Stimulated activated effector memory CD8-positive, alpha-beta T cell treated with anti-CD3 and anti-CD28 coated beads, Interleukin-12 subunit alpha, Interleukin-12 subunit beta, amount 100 ng/mL, for 72 hours (primary cell): ENCODE data around the gene ZNF341.
A peak's percentile ranks its signal among the peaks of the same experiment; 100 is the strongest.

Experiments
- ATAC-seq: fragments of 150-1000 bp; cut with Tn5 transposase; 2 replicates; pipeline ENCODE4 v1.10.0; 2021
- DNase-seq, 2 donors: peaks; one replicate each; pipeline ENCODE4 v3.0.0; 2021 to 2022; ENCODE audit warnings: low spot score in 2 of 2
- H3K27ac Mint-ChIP-seq: one replicate; pipeline ENCODE4 v1.8.0; 2022; ENCODE audit warnings: mild to moderate bottlenecking, mixed read lengths
- H3K36me3 Mint-ChIP-seq: one replicate; pipeline ENCODE4 v1.8.0; 2022; ENCODE audit warnings: mild to moderate bottlenecking, mixed read lengths
- H3K4me1 Mint-ChIP-seq: one replicate; pipeline ENCODE4 v1.8.0; 2022; ENCODE audit warnings: mixed read lengths
- H3K4me3 Mint-ChIP-seq: one replicate; pipeline ENCODE4 v1.8.0; 2022; ENCODE audit warnings: mild to moderate bottlenecking, mixed read lengths
- H3K9me3 Mint-ChIP-seq: one replicate; pipeline ENCODE4 v1.8.0; 2022; ENCODE audit warnings: mixed read lengths

Gene ZNF341

GRCh38 chr20:33767777-33768138 lies 36.0 kb downstream of the ZNF341 start:
- Mint-ChIP-seq H3K4me1 (peaks cover 2% of the 10 kb centered on the region), H3K4me3 (no peak overlapping the region), H3K36me3 (peaks cover 25% of the 10 kb centered on the region), H3K9me3 (no peaks in the 10 kb centered on the region), H3K27ac (no peak overlapping the region)
- ATAC-seq (no peak), DNase-seq (no peak)

- H3K27ac Mint-ChIP-seq: no peak overlapping the region
- H3K36me3 Mint-ChIP-seq: peaks cover 25% of the 10 kb centered on the region
- no peak for DNase-seq
- no peak for ATAC-seq
- H3K4me1 Mint-ChIP-seq: peaks cover 10% of the 10 kb centered on the region
- no peak overlapping the region for H3K4me3 Mint-ChIP-seq
- H3K9me3 Mint-ChIP-seq: no peaks in the 10 kb centered on the region
Measured at GRCh38 chr20:33769043-33769442, 37.2 kb downstream of the ZNF341 start.

- peaks cover 10% of the 10 kb centered on the region for H3K4me1 Mint-ChIP-seq
- H3K4me3 Mint-ChIP-seq: no peak overlapping the region
- no peak for ATAC-seq
- DNase-seq: no peak
- peaks cover 25% of the 10 kb centered on the region for H3K36me3 Mint-ChIP-seq
- H3K27ac Mint-ChIP-seq: no peak overlapping the region
- no peaks in the 10 kb centered on the region for H3K9me3 Mint-ChIP-seq
Measured at GRCh38 chr20:33770005-33770404, 38.2 kb downstream of the ZNF341 start.

GRCh38 chr20:33771938-33772337 lies 40.1 kb downstream of the ZNF341 start:
- Mint-ChIP-seq H3K27ac (no peak overlapping the region), H3K4me1 (peaks cover 10% of the 10 kb centered on the region), H3K9me3 (no peaks in the 10 kb centered on the region), H3K4me3 (no peak overlapping the region), H3K36me3 (peaks cover 16% of the 10 kb centered on the region)
- ATAC-seq (no peak), DNase-seq (no peak)

- Mint-ChIP-seq H3K4me3 (no peak overlapping the region), H3K9me3 (no peaks in the 10 kb centered on the region), H3K36me3 (peaks cover 11% of the 10 kb centered on the region), H3K27ac (no peak overlapping the region), H3K4me1 (peaks cover 10% of the 10 kb centered on the region)
- no peak for ATAC-seq
- no peak for DNase-seq
Measured at GRCh38 chr20:33772439-33772838, 40.6 kb downstream of the ZNF341 start.

GRCh38 chr20:33773412-33774089 lies 41.8 kb downstream of the ZNF341 start:
- H3K9me3 Mint-ChIP-seq: no peaks in the 10 kb centered on the region
- peaks cover 1% of the 10 kb centered on the region for H3K36me3 Mint-ChIP-seq
- peak; percentile 96 for ATAC-seq
- H3K4me1 Mint-ChIP-seq: peaks cover 12% of the 10 kb centered on the region
- no peak overlapping the region for H3K4me3 Mint-ChIP-seq
- H3K27ac Mint-ChIP-seq: no peak overlapping the region
- no peak for DNase-seq

GRCh38 chr20:33777816-33778215 lies 46.0 kb downstream of the ZNF341 start:
- peaks cover 24% of the 10 kb centered on the region for H3K4me1 Mint-ChIP-seq
- H3K27ac Mint-ChIP-seq: peak overlapping the region; percentile 87

GRCh38 chr20:33781133-33781532 lies 49.3 kb downstream of the ZNF341 start:
- H3K4me3 Mint-ChIP-seq: no peak overlapping the region
- DNase-seq (no peak), ATAC-seq (no peak)
- peaks cover 24% of the 10 kb centered on the region for H3K4me1 Mint-ChIP-seq
- peaks cover 6% of the 10 kb centered on the region for H3K36me3 Mint-ChIP-seq
- H3K27ac Mint-ChIP-seq: no peak overlapping the region
- no peaks in the 10 kb centered on the region for H3K9me3 Mint-ChIP-seq

More at GRCh38 chr20:33777816-33778215, 46.0 kb downstream of the ZNF341 start:
- Mint-ChIP-seq H3K4me3 (no peak overlapping the region), H3K9me3 (no peaks in the 10 kb centered on the region), H3K36me3 (peaks cover 6% of the 10 kb centered on the region)
- ATAC-seq: no peak
- DNase-seq: no peak

- H3K9me3 Mint-ChIP-seq: no peaks in the 10 kb centered on the region
- no peak for DNase-seq
- H3K4me3 Mint-ChIP-seq: no peak overlapping the region
- H3K4me1 Mint-ChIP-seq: peaks cover 28% of the 10 kb centered on the region
- H3K36me3 Mint-ChIP-seq: peaks cover 6% of the 10 kb centered on the region
- H3K27ac Mint-ChIP-seq: no peak overlapping the region
- no peak for ATAC-seq
Measured at GRCh38 chr20:33781945-33782344, 50.1 kb downstream of the ZNF341 start.

- peaks cover 41% of the 10 kb centered on the region for H3K4me1 Mint-ChIP-seq
- H3K4me3 Mint-ChIP-seq: no peak overlapping the region
- no peak overlapping the region for H3K27ac Mint-ChIP-seq
- H3K9me3 Mint-ChIP-seq: no peaks in the 10 kb centered on the region
- peaks cover 6% of the 10 kb centered on the region for H3K36me3 Mint-ChIP-seq
- DNase-seq (no peak), ATAC-seq (no peak)
Measured at GRCh38 chr20:33783256-33783655, 51.5 kb downstream of the ZNF341 start.

GRCh38 chr20:33783818-33784217 lies 52.0 kb downstream of the ZNF341 start:
- Mint-ChIP-seq H3K4me1 (peaks cover 40% of the 10 kb centered on the region), H3K27ac (no peak overlapping the region), H3K36me3 (peaks cover 2% of the 10 kb centered on the region), H3K9me3 (no peaks in the 10 kb centered on the region), H3K4me3 (no peak overlapping the region)
- no peak for DNase-seq
- no peak for ATAC-seq

- Mint-ChIP-seq H3K9me3 (no peaks in the 10 kb centered on the region), H3K4me1 (peaks cover 36% of the 10 kb centered on the region), H3K4me3 (no peak overlapping the region), H3K36me3 (no peaks in the 10 kb centered on the region), H3K27ac (no peak overlapping the region)
- DNase-seq: no peak
- ATAC-seq: no peak
Measured at GRCh38 chr20:33784225-33784624, 52.4 kb downstream of the ZNF341 start.

- peaks cover 28% of the 10 kb centered on the region for H3K4me1 Mint-ChIP-seq
- no peak for ATAC-seq
Measured at GRCh38 chr20:33785503-33785902, 53.7 kb downstream of the ZNF341 start.

GRCh38 chr20:33787253-33787891 lies 55.6 kb downstream of the ZNF341 start:
- DNase-seq: no peak

More at GRCh38 chr20:33785503-33785902, 53.7 kb downstream of the ZNF341 start:
- Mint-ChIP-seq H3K27ac (no peak overlapping the region), H3K9me3 (no peaks in the 10 kb centered on the region), H3K36me3 (no peaks in the 10 kb centered on the region), H3K4me3 (no peak overlapping the region)
- DNase-seq: no peak

GRCh38 chr20:33788351-33789049 lies 56.7 kb downstream of the ZNF341 start:
- H3K4me3 Mint-ChIP-seq: no peak overlapping the region
- ATAC-seq: no peak
- peak overlapping the region; percentile 80 for H3K27ac Mint-ChIP-seq

More at GRCh38 chr20:33787253-33787891, 55.6 kb downstream of the ZNF341 start:
- Mint-ChIP-seq H3K27ac (peak overlapping the region; percentile 80), H3K4me1 (peaks cover 28% of the 10 kb centered on the region), H3K9me3 (no peaks in the 10 kb centered on the region), H3K4me3 (no peak overlapping the region), H3K36me3 (no peaks in the 10 kb centered on the region)
- ATAC-seq: no peak

More at GRCh38 chr20:33788351-33789049, 56.7 kb downstream of the ZNF341 start:
- no peaks in the 10 kb centered on the region for H3K36me3 Mint-ChIP-seq
- DNase-seq: no peak
- no peaks in the 10 kb centered on the region for H3K9me3 Mint-ChIP-seq
- peaks cover 33% of the 10 kb centered on the region for H3K4me1 Mint-ChIP-seq
